HL-60/S4 (cell line): ENCODE results near the gene ROBO4.

Source experiments
- in situ Hi-C: fragments of 300-500 bp; cut with MboI; formaldehyde crosslinking; loops from 2 replicates; pipeline ENCODE4 v1.14.3; 2022; ENCODE audit warnings: low sequenced_read_pairs

The ROBO4 gene

GRCh38 chr11:124890683-124891372 is 6.8 kb downstream of the ROBO4 start:
- in situ Hi-C loops: no loop called here

DNA sequence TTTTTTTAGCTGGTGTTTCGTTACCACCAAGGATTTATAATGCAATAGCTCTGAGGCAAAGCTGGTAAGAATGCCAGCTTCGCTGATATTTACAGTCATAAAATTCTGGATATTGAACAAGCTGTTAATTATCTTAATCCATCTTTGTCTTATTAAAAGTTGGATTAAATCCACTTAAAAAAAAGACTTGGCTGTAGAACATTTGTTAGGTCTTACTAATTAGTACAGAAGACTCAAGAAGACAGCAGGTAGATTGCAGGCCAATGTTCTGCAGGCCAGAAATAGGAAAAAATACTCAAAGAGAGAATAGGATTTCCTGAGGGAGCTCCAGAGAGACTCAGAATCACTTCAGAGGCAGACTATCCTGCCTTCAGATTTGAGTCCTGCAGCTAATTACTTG is 7.5 kb downstream of the ROBO4 start:
- in situ Hi-C loops: no loop called here

- in situ Hi-C loops: no loop called here
Measured at GRCh38 chr11:124889191-124890091, 8.2 kb downstream of the ROBO4 start.

DNA sequence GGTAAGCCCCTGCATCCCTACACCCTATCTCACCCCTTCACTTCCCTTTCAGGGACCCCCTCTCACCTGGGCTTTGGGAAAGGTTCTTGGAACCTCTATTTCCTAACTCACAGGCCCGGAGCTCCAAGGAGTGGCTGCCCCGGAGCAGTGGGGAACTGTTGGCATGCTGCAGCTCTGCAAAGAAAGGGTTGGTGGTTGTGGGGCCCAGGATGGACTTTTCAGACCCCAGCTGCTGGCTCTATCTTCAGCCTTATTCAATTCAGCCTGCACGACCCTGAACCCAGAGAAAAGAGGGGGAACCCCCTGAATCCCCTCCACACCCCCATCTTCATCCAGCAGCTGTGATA is 10.0 kb downstream of the ROBO4 start:
- in situ Hi-C loops: no loop called here

- in situ Hi-C loops: no loop called here
Measured at GRCh38 chr11:124886978-124887666, 10.5 kb downstream of the ROBO4 start.

GRCh38 chr11:124886476-124886875 is 11.2 kb downstream of the ROBO4 start:
- in situ Hi-C loops: no loop called here

DNA sequence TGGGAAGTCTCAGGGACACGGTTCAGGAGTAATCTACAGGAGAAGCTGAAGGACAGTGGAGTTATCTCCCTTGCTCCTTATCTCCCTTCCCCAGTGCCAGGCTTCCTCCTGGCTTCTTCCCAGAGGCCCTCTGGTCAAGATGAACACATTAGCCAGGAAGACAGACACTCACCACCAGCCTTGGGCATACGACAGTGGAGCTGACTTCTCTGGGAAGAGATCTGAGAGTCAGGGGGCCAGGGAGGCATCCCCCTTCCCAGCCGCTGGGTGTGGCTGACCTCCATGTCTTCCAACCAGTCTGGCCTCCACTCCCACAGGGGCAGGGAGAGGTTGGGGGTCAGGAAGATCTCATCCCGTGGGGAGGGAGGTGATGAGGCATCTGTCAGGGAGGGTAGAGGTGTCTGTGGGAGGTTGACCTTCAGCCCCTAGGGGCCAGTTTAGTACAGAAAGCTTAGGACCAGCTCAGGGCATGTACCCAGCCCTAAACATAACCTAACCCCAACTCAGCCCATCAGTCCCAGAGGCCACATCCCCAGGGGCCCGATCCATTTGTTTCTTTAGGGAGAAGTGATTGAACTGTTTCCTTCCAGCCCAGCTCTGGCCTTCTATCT is 12.7 kb downstream of the ROBO4 start:
- in situ Hi-C loops: no loop called here

DNA sequence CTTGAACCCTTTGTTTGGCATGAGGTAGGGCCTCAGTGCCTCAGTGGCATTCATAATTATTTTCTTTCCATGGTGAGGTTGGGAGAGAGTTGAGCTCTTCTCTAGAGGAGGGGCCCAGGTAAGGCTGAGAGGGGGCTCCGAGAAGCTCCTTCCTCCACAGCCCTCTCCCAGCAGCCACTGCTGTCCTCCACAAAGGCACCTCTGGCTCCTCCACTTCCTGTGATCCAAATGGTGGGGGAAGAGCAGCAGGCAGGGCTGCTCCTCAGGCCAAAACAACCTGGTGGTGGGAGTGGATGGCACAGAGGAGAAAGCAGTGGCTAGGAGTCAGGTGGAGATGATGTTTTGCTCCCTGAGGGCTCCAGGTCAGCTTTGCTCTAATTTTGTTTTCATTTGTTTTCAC is 13.3 kb downstream of the ROBO4 start:
- in situ Hi-C loops: no loop called here

- in situ Hi-C loops: no loop called here
Measured at GRCh38 chr11:124882339-124883071, 15.2 kb downstream of the ROBO4 start.

DNA sequence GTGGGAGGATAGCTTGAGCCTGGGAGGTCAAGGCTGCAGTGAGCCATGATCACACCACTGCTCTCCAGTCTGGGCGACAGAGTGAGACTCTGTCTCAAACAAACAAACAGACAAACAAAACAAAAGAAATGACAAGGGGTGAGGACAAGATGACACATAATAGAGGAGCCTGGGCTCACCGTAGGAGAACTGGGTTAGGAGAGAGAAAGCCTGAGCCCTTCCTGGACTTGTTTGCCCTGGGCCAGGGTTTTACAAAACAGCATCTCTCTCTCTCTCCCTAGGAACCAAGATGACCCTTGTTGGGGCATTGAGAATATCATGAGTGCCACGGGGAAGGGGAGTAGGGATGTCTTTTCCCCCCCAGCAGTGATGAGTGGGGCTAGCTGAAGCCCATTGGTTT is 16.7 kb downstream of the ROBO4 start:
- in situ Hi-C loops: no loop called here

DNA sequence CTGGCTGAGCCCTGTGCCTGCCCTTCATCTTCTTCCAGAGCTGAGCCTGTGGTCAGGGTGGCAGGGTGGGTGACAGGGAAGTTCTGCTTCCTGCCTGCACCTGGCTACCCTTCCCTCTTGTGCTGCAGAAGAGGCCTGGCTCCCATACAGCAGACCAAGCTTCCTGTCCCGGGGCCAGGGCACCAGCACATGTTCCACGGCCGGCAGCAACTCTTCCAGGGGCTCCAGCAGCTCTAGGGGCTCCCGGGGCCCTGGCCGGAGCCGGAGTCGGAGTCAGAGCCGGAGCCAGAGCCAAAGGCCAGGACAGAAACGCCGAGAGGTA is 17.4 kb downstream of the ROBO4 start:
- in situ Hi-C loops: no loop called here

GRCh38 chr11:124879493-124880289 is 18.0 kb downstream of the ROBO4 start:
- in situ Hi-C loops: no loop called here

- in situ Hi-C loops: no loop called here
Measured at GRCh38 chr11:124878759-124879492, 18.7 kb downstream of the ROBO4 start.

DNA sequence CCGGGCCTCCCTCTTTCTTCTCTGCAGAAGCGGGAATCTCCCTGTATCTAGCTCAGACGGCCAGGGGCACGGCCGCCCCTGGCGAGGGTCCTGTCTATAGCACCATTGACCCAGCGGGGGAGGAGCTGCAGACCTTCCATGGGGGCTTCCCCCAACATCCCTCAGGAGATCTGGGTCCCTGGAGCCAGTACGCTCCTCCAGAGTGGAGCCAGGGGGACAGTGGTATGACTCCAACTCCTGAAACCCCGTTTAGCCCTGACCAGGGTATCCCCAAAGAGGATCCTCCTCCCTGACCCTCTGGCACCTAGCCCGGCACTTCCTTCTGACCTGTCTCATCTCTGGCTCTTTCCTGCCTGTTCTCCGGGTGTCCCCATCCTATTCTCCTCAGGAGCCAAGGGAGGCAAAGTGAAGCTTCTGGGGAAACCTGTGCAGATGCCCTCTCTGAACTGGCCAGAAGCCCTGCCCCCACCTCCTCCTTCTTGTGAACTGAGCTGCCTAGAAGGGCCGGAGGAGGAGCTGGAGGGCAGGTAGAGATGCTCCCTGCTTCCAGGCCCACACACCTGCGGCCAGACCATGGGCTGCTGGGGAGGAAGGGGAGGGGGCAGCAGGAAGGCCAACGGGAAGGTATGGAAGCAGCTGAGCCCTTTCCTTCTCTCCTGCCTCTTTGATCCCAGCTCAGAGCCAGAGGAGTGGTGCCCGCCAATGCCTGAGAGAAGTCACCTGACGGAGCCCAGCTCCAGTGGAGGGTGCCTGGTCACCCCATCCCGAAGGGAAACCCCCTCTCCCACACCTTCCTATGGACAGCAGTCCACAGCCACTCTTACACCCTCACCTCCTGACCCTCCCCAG is 19.5 kb downstream of the ROBO4 start:
- in situ Hi-C loops: no loop called here

DNA sequence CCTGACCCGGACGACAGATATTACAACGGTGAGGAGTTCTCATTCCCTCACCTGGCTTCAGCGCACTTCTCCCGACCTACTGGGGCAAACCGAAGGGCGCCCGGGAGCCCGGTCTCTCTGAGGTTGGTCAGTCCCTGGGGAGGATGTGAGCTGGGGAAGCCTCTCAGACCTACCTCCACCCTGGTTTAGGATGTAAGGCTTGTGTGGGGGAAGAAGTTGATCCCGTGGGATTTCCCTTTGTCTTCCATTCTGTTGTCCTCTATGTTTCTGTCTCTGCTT is 20.1 kb downstream of the ROBO4 start:
- in situ Hi-C loops: no loop called here

- in situ Hi-C loops: no loop called here
Measured at GRCh38 chr11:124876818-124877630, 20.6 kb downstream of the ROBO4 start.

DNA sequence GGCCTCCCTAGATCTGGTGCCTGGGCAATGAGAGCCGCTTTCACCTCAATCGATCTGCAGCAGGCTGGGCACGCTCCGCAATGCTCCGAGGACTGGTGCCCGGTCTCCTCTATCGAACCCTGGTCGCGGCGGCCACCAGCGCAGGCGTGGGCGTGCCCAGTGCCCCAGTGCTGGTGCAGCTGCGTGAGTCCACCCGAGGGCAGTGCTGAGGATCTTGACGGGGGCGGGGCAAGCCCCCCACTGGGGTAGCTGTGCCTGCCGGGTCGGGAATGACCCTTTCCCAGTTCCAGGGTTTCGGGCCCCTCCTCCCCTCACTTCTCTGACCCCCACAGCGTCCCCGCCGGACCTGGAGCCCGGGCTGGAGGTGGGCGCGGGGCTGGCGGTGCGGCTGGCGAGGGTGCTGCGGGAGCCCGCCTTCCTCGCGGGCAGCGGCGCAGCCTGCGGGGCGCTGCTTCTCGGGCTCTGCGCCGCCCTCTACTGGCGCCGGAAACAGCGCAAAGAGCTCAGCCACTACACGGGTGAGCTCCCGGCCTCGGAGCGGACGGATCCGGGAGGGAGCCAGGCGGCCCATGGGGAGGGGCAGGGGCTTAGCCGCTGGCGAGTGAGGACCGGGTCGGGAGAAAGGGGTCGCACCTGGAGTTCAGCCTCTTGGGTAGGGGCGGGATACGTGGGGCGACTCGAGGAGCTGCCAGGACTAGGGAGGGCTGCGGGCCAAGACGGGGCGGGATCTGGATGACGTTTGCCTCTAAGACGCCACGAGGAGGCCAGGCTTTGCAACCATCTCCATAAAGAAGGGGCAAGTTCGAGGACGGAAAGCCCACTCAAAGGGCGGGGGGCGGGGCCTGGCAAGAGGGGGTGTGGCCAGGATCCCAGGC is 21.5 kb downstream of the ROBO4 start:
- in situ Hi-C loops: no loop called here
